NCI-H2029 treated with DMSO at 0.1 percent for 48 hours (cell line): ENCODE data around the gene TGDS.

ENCODE experiments used
- DNase-seq: peaks from one replicate; lab custom pipeline; 2025; lab: John Stamatoyannopoulos, UW

Gene TGDS

GRCh38 chr13:94599877-94600276 lies 3.9 kb upstream of the TGDS start:
- DNase-seq: no peak

- DNase-seq: no peak
These were observed 2.3 kb upstream of the TGDS start for GRCh38 chr13:94598281-94598680.

GRCh38 chr13:94596575-94596971 lies 621 bp upstream of the TGDS start:
- no peak for DNase-seq

- DNase-seq: no peak
These were observed 677 bp downstream of the TGDS start for GRCh38 chr13:94595001-94595949.

GRCh38 chr13:94590744-94591143 lies 5.2 kb downstream of the TGDS start:
- DNase-seq: no peak

- no peak for DNase-seq
These were observed 7.4 kb downstream of the TGDS start for GRCh38 chr13:94588541-94588940.

- DNase-seq: no peak
These were observed 9.6 kb downstream of the TGDS start for GRCh38 chr13:94586371-94586770.

- DNase-seq: no peak
These were observed 10.3 kb downstream of the TGDS start for GRCh38 chr13:94585543-94586101.

- DNase-seq: no peak
These were observed 12.0 kb downstream of the TGDS start for GRCh38 chr13:94583926-94584325.

- DNase-seq: no peak
These were observed 16.9 kb downstream of the TGDS start for GRCh38 chr13:94579063-94579462.

GRCh38 chr13:94569615-94570014 lies 26.3 kb downstream of the TGDS start:
- DNase-seq: no peak

GRCh38 chr13:94568443-94568842 lies 27.5 kb downstream of the TGDS start:
- no peak for DNase-seq

GRCh38 chr13:94567581-94567980 lies 28.4 kb downstream of the TGDS start:
- DNase-seq: no peak

GRCh38 chr13:94561126-94561525 lies 34.8 kb downstream of the TGDS start:
- DNase-seq: no peak

- no peak for DNase-seq
These were observed 35.8 kb downstream of the TGDS start for GRCh38 chr13:94560116-94560515.

GRCh38 chr13:94559222-94559795 lies 36.6 kb downstream of the TGDS start:
- no peak for DNase-seq

GRCh38 chr13:94558716-94559115 lies 37.2 kb downstream of the TGDS start:
- DNase-seq: no peak

- DNase-seq: no peak
These were observed 38.2 kb downstream of the TGDS start for GRCh38 chr13:94557684-94558235.

GRCh38 chr13:94556621-94557020 lies 39.3 kb downstream of the TGDS start:
- no peak for DNase-seq

- no peak for DNase-seq
These were observed 39.9 kb downstream of the TGDS start for GRCh38 chr13:94556041-94556440.

- DNase-seq: no peak
These were observed 42.2 kb downstream of the TGDS start for GRCh38 chr13:94553766-94554165.

- no peak for DNase-seq
These were observed 43.9 kb downstream of the TGDS start for GRCh38 chr13:94552095-94552494.
